ENCODE results near the gene SLC30A2.

- no peak for TF ChIP-seq POLR2A (IDR thresholded peaks at IDR 0.05)
- TF ChIP-seq CTCF (IDR thresholded peaks at IDR 0.05) = no peak
Measured at GRCh38 chr1:25989440-25990234, 56.3 kb downstream of the SLC30A2 start.

Data from esophagus squamous epithelium (tissue), 4 donors.